K562 (cell line): ENCODE data around the gene ARHGEF10L.

Experiments
- CHD2 ChIP-seq: IDR thresholded peaks from 2 replicates; pipeline ENCODE4 v1.6.1; 2011; ENCODE audit warnings: low read depth, low read length
- GABPA ChIP-seq: fragments of 200-800 bp; sonication (Bioruptor generic); conservative IDR thresholded peaks from 2 replicates; pipeline ENCODE4 v1.6.1; 2016; ENCODE audit warnings: low read depth, missing genetic modification characterization, missing compliant biosample characterization
- RFX5 ChIP-seq: IDR thresholded peaks from 2 replicates; pipeline ENCODE4 v1.6.1; 2011; ENCODE audit warnings: low read depth, mild to moderate bottlenecking, improper control_type of control experiment, low read length
- TAF1 ChIP-seq: IDR thresholded peaks from 2 replicates; pipeline ENCODE4 v1.6.1; 2011; ENCODE audit warnings: mild to moderate bottlenecking, low read length, moderate library complexity; ENCODE audit not compliant: insufficient read depth, control insufficient read depth, severe bottlenecking; ENCODE audit errors: extremely low read depth
- ZNF184 ChIP-seq: sonication (generic); formaldehyde crosslinking; IDR thresholded peaks from 2 replicates; pipeline ENCODE4 v1.5.0; 2020; ENCODE audit warnings: missing genetic modification reagents
- TF ChIP-seq, protein P1 (sequence below): sonication (generic); formaldehyde crosslinking; IDR thresholded peaks from 2 replicates; pipeline ENCODE4 v1.8.1; 2023; ENCODE audit warnings: mild to moderate bottlenecking, missing genetic modification reagents
- TF ChIP-seq, protein P2 (sequence below): fragments of 450-650 bp; formaldehyde crosslinking; IDR thresholded peaks from 2 replicates; pipeline ENCODE4 v1.4.0; 2022; ENCODE audit warnings: missing genetic modification characterization
- TF ChIP-seq, protein P3 (sequence below): sonication (generic); formaldehyde crosslinking; IDR thresholded peaks from 2 replicates; pipeline ENCODE4 v1.8.0; 2022; ENCODE audit warnings: mild to moderate bottlenecking, low read depth, missing genetic modification reagents
- TF ChIP-seq, protein P4 (sequence below), 3 experiments: IDR thresholded peaks in 2 of 3; conservative IDR thresholded peaks in 1 of 3; 2 replicates each; pipeline ENCODE4 v1.5.1; 2011 to 2012; ENCODE audit warnings: low read length in 3 of 3, mild to moderate bottlenecking in 3 of 3, control low read depth in 2 of 3, improper control_type of control experiment in 1 of 3, inconsistent platforms in 1 of 3, low read depth in 1 of 3, mixed read lengths in 1 of 3, moderate library complexity in 1 of 3; ENCODE audit not compliant: insufficient read depth in 2 of 3

DNA sequence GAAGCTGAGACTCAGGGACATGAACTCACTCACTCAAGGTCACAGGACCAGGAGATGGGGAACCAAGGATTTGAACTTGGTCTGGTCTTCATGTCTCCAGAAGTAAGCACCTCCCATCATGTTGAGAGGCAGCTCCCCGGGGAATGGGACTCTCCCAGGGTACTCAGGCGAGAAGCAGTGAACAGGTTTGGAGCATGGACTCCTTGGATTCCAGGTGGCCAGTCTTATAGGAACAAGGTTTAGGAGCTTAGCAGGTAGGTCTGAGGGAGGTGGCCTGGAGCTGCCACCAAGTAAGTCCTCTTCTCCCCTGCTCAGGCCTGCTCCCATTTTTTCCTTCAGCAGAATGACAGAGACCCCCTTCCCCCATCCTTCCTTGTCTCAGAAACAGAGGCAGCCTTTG is 14.9 kb upstream of the ARHGEF10L start:
- TF ChIP-seq ZNF184 (CRISPR knock-in tag) (no peak), TAF1 (no peak), RFX5 (no peak), GABPA (tag) (no peak), CHD2 (no peak)
- TF ChIP-seq, protein P1, sequence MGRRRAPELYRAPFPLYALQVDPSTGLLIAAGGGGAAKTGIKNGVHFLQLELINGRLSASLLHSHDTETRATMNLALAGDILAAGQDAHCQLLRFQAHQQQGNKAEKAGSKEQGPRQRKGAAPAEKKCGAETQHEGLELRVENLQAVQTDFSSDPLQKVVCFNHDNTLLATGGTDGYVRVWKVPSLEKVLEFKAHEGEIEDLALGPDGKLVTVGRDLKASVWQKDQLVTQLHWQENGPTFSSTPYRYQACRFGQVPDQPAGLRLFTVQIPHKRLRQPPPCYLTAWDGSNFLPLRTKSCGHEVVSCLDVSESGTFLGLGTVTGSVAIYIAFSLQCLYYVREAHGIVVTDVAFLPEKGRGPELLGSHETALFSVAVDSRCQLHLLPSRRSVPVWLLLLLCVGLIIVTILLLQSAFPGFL (CRISPR knock-in tag), result no peak
- TF ChIP-seq, protein P2, sequence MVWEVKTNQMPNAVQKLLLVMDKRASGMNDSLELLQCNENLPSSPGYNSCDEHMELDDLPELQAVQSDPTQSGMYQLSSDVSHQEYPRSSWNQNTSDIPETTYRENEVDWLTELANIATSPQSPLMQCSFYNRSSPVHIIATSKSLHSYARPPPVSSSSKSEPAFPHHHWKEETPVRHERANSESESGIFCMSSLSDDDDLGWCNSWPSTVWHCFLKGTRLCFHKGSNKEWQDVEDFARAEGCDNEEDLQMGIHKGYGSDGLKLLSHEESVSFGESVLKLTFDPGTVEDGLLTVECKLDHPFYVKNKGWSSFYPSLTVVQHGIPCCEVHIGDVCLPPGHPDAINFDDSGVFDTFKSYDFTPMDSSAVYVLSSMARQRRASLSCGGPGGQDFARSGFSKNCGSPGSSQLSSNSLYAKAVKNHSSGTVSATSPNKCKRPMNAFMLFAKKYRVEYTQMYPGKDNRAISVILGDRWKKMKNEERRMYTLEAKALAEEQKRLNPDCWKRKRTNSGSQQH (CRISPR knock-in tag), result no peak
- TF ChIP-seq, protein P3, sequence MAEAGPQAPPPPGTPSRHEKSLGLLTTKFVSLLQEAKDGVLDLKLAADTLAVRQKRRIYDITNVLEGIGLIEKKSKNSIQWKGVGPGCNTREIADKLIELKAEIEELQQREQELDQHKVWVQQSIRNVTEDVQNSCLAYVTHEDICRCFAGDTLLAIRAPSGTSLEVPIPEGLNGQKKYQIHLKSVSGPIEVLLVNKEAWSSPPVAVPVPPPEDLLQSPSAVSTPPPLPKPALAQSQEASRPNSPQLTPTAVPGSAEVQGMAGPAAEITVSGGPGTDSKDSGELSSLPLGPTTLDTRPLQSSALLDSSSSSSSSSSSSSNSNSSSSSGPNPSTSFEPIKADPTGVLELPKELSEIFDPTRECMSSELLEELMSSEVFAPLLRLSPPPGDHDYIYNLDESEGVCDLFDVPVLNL (CRISPR knock-in tag), result no peak
- TF ChIP-seq, protein P4, sequence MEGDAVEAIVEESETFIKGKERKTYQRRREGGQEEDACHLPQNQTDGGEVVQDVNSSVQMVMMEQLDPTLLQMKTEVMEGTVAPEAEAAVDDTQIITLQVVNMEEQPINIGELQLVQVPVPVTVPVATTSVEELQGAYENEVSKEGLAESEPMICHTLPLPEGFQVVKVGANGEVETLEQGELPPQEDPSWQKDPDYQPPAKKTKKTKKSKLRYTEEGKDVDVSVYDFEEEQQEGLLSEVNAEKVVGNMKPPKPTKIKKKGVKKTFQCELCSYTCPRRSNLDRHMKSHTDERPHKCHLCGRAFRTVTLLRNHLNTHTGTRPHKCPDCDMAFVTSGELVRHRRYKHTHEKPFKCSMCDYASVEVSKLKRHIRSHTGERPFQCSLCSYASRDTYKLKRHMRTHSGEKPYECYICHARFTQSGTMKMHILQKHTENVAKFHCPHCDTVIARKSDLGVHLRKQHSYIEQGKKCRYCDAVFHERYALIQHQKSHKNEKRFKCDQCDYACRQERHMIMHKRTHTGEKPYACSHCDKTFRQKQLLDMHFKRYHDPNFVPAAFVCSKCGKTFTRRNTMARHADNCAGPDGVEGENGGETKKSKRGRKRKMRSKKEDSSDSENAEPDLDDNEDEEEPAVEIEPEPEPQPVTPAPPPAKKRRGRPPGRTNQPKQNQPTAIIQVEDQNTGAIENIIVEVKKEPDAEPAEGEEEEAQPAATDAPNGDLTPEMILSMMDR (IDR thresholded peaks at IDR 0.05 in 2 of 3, conservative IDR thresholded peaks at IDR 0.05 in 1 of 3; ENCODE audit: insufficient read depth in 2 of 3, low read depth in 1 of 3, low read length in 3 of 3), result no peak
